Activated T-cell treated with anti-CD3 and anti-CD28 coated beads for 4 hours (primary cell): ENCODE measurements around the gene AGAP1.

Experiments used
- DNase-seq: peaks from one replicate; pipeline ENCODE4 v3.0.0-alpha.2; 2020

AGAP1 gene

GRCh38 chr2:235573331-235574221 is 79.7 kb downstream of the AGAP1 start:
- no peak for DNase-seq

- no peak for DNase-seq
Measured at GRCh38 chr2:235575431-235575830, 81.6 kb downstream of the AGAP1 start.

GRCh38 chr2:235575904-235576303 is 82.1 kb downstream of the AGAP1 start:
- no peak for DNase-seq

- no peak for DNase-seq
Measured at GRCh38 chr2:235576337-235576910, 82.6 kb downstream of the AGAP1 start.

- no peak for DNase-seq
Measured at GRCh38 chr2:235577404-235578330, 83.8 kb downstream of the AGAP1 start.

- DNase-seq, result no peak
Measured at GRCh38 chr2:235579128-235579527, 85.3 kb downstream of the AGAP1 start.

- no peak for DNase-seq
Measured at GRCh38 chr2:235580426-235581157, 86.7 kb downstream of the AGAP1 start.

GRCh38 chr2:235582081-235582686 is 88.3 kb downstream of the AGAP1 start:
- DNase-seq, result no peak

GRCh38 chr2:235582729-235583128 is 88.9 kb downstream of the AGAP1 start:
- DNase-seq, result no peak

- DNase-seq, result no peak
Measured at GRCh38 chr2:235583144-235583543, 89.3 kb downstream of the AGAP1 start.

- no peak for DNase-seq
Measured at GRCh38 chr2:235583925-235584637, 90.2 kb downstream of the AGAP1 start.

GRCh38 chr2:235584638-235585007 is 90.8 kb downstream of the AGAP1 start:
- DNase-seq, result no peak

- DNase-seq, result no peak
Measured at GRCh38 chr2:235587202-235587601, 93.4 kb downstream of the AGAP1 start.

GRCh38 chr2:235588750-235589149 is 94.9 kb downstream of the AGAP1 start:
- DNase-seq, result no peak

- no peak for DNase-seq
Measured at GRCh38 chr2:235591231-235591730, 97.4 kb downstream of the AGAP1 start.

- no peak for DNase-seq
Measured at GRCh38 chr2:235591921-235592320, 98.1 kb downstream of the AGAP1 start.

GRCh38 chr2:235592430-235592829 is 98.6 kb downstream of the AGAP1 start:
- no peak for DNase-seq

GRCh38 chr2:235592836-235593235 is 99.0 kb downstream of the AGAP1 start:
- no peak for DNase-seq

- no peak for DNase-seq
Measured at GRCh38 chr2:235594041-235594440, 100.2 kb downstream of the AGAP1 start.

- no peak for DNase-seq
Measured at GRCh38 chr2:235594964-235595363, 101.1 kb downstream of the AGAP1 start.

- DNase-seq, result no peak
Measured at GRCh38 chr2:235595422-235596010, 101.7 kb downstream of the AGAP1 start.
